Osteocyte (in vitro differentiated cells): ENCODE measurements around the gene NRCAM. TPM values are rescaled to one million over a fixed set of nuclear protein-coding genes. Genes with fewer than 3 reads are reported as not detected.

Source experiments
- DNase-seq: peaks from one replicate; pipeline ENCODE4 v3.0.0; 2021; ENCODE audit warnings: mixed read lengths; ENCODE audit not compliant: unreplicated experiment; ENCODE audit errors: extremely low spot score
- H3K27ac Mint-ChIP-seq: one replicate; pipeline ENCODE4 v1.8.0; 2021; ENCODE audit warnings: mild to moderate bottlenecking, mixed read lengths; ENCODE audit not compliant: unreplicated experiment
- H3K27me3 Mint-ChIP-seq: one replicate; pipeline ENCODE4 v1.8.0; 2021; ENCODE audit warnings: mixed read lengths; ENCODE audit not compliant: unreplicated experiment
- H3K36me3 Mint-ChIP-seq: one replicate; pipeline ENCODE4 v1.8.0; 2021; ENCODE audit warnings: mixed read lengths; ENCODE audit not compliant: unreplicated experiment
- H3K4me1 Mint-ChIP-seq: one replicate; pipeline ENCODE4 v1.8.0; 2021; ENCODE audit warnings: mixed read lengths; ENCODE audit not compliant: unreplicated experiment
- H3K4me3 Mint-ChIP-seq: one replicate; pipeline ENCODE4 v1.8.0; 2021; ENCODE audit warnings: mild to moderate bottlenecking, moderate library complexity, mixed read lengths; ENCODE audit not compliant: unreplicated experiment
- H3K9me3 Mint-ChIP-seq: one replicate; pipeline ENCODE4 v1.8.0; 2021; ENCODE audit warnings: mixed read lengths; ENCODE audit not compliant: unreplicated experiment
- total RNA-seq: library from RNA; stranded (reverse); gene quantifications from 2 replicates; pipeline ENCODE4 v1.2.1, GENCODE V29; 2021
- TF ChIP-seq, protein P1 (sequence below): fragments of 200-600 bp; sonication (generic); IDR thresholded peaks from 2 replicates; pipeline ENCODE4 v1.5.0; 2021; ENCODE audit warnings: antibody characterized with exemption, mild to moderate bottlenecking, moderate library complexity

The NRCAM gene
- total RNA-seq, 1 donor from 2014 or later = 81.8 TPM

DNA sequence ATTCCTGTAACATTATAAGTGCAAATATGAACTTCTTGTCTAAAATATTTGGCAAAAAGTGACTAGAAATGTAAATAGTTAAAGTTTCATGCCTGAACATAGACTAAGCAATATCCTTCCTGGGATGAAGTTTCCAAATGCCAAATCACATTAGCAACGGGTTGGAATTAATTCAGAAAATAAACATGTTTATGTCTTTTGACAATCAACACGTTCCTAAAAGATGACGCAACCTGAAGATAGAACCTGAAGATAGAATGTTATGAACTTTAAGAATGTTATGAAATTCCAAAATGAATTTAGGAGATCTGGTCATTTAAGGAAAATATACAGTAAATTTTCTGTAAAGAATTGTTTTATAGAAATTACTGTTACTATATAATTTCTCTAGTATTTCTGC lies 335.3 kb downstream of the NRCAM start:
- Mint-ChIP-seq H3K9me3 (no peaks in the 10 kb centered on the region), H3K4me3 (no peak overlapping the region), H3K27ac (no peak overlapping the region), H3K27me3 (no peaks in the 10 kb centered on the region), H3K4me1 (peaks cover 9% of the 10 kb centered on the region), H3K36me3 (peaks cover 2% of the 10 kb centered on the region)
- TF ChIP-seq, protein P1, sequence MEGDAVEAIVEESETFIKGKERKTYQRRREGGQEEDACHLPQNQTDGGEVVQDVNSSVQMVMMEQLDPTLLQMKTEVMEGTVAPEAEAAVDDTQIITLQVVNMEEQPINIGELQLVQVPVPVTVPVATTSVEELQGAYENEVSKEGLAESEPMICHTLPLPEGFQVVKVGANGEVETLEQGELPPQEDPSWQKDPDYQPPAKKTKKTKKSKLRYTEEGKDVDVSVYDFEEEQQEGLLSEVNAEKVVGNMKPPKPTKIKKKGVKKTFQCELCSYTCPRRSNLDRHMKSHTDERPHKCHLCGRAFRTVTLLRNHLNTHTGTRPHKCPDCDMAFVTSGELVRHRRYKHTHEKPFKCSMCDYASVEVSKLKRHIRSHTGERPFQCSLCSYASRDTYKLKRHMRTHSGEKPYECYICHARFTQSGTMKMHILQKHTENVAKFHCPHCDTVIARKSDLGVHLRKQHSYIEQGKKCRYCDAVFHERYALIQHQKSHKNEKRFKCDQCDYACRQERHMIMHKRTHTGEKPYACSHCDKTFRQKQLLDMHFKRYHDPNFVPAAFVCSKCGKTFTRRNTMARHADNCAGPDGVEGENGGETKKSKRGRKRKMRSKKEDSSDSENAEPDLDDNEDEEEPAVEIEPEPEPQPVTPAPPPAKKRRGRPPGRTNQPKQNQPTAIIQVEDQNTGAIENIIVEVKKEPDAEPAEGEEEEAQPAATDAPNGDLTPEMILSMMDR = no peak
- DNase-seq = no peak

DNA sequence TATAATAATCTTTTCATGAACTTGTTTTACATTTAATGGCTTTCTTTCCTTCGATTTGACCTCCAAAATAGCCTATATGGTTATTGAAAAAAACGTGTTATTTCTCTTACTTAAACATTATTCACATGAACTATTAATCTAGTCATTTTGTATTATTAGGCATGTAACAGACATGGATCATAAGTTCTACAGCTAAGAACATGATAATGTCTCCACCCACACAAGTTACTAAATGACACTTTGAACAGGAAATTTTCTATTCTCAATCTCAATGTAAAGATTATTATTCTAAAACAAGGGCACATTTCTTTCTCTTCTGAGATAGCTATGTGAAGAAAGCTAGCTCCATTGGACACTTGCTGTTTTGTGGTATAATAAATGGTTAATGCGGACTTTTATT lies 336.0 kb downstream of the NRCAM start:
- Mint-ChIP-seq H3K4me1 (peaks cover 9% of the 10 kb centered on the region), H3K9me3 (no peaks in the 10 kb centered on the region), H3K36me3 (peaks cover 2% of the 10 kb centered on the region), H3K4me3 (no peak overlapping the region), H3K27ac (no peak overlapping the region), H3K27me3 (no peaks in the 10 kb centered on the region)
- TF ChIP-seq, protein P1 = no peak
- no peak for DNase-seq

DNA sequence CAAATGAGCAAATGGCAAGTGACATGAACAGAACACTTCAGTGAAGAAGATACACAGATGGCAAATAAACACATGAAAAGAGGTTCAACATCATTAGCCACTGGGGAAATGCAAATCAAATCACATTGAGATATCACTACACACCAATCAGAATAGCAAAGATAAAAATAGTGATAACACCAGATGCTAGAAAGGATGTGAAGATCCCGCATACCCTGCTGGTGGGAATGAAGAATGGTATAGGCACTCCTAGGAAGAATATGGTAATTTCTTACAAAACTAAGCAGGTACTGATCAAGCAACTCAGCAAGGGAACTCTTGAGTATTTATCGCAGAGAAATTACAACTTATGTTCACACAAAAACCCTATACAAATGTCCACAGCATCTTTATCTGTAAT lies 337.3 kb downstream of the NRCAM start:
- TF ChIP-seq, protein P1 = no peak
- Mint-ChIP-seq H3K27ac (no peak overlapping the region), H3K4me1 (peaks cover 9% of the 10 kb centered on the region), H3K36me3 (peaks cover 2% of the 10 kb centered on the region), H3K27me3 (no peaks in the 10 kb centered on the region), H3K4me3 (no peak overlapping the region), H3K9me3 (no peaks in the 10 kb centered on the region)
- DNase-seq = no peak

DNA sequence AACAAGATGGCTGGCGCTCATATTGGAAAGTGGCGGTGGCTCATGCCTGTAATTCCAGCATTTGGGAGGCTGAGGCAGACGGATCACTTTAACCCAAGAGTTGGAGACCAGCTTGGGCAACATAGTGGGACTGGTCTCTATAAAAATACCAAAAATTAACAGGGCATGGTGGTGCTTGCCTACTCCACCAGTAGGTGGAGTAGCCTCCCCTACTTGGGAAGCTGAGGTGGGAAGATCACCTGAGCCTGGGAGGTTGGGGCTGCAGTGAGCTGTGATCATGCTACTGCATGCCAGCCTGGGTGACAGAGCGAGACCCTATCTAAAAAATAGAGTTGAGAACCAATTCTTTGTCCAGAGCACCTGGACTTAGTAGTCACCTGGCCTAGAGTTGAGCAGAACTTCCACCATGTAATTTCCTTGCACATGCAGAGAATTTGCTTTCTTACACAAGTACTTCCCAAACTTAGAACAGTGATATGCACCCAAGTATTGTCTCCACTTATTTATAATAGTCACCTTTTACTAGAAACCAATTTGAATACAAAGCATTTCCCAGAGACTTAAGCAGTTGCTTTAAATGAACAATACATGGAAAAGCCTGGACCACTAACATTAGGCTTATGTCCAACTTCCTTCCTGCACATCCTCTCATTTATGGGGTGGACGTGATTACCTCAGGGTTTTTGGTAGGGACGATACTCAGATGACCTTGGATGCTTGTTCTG lies 342.0 kb downstream of the NRCAM start:
- no peaks in the 10 kb centered on the region for H3K9me3 Mint-ChIP-seq
- no peak overlapping the region for H3K4me3 Mint-ChIP-seq
- peaks cover 2% of the 10 kb centered on the region for H3K36me3 Mint-ChIP-seq
- DNase-seq = no peak
- no peaks in the 10 kb centered on the region for H3K4me1 Mint-ChIP-seq
- no peak overlapping the region for H3K27ac Mint-ChIP-seq
- TF ChIP-seq, protein P1 = peak; percentile 46
- no peaks in the 10 kb centered on the region for H3K27me3 Mint-ChIP-seq

DNA sequence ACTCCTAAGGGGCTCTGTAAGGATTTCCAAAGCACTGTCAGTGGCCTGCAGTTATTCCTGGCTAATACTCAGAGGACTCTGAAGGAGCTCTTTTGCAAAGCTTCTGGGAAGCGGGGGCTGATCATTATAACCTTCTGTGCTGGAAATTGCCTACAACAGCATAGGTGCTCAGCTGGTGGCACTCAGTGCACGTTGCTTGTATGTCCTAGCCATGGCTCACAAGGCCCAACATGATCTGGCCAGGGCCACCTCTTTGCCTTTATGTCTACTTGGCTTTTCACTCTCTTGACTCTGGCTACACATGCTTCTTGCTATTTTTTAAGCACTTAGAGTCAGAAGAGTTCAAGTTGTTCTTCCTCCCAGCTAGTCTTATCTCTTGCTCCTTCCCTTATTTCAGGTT lies 343.6 kb downstream of the NRCAM start:
- TF ChIP-seq, protein P1 = no peak
- no peak for DNase-seq
- Mint-ChIP-seq H3K4me3 (no peak overlapping the region), H3K9me3 (no peaks in the 10 kb centered on the region), H3K27ac (no peak overlapping the region), H3K27me3 (no peaks in the 10 kb centered on the region), H3K4me1 (no peaks in the 10 kb centered on the region), H3K36me3 (no peaks in the 10 kb centered on the region)
